ENCODE data around the gene TCOF1. TPM values are rescaled to one million over a fixed set of nuclear protein-coding genes. Genes with fewer than 3 reads are reported as not detected.
"Not testable (repeated sequence)": the region's sequence is repeated elsewhere in the genome, so short reads cannot be mapped to it uniquely, and the experiment has no call there.

TCOF1 gene
- total RNA-seq, 2 donors from 2014 or later, result 23.4 to 47.0 TPM

- ATAC-seq (ENCODE audit: insufficient number of reproducible peaks, low FRiP score, low read depth), result no peak
- H3K9me3 ChIP-seq, result no peaks in the 10 kb centered on the region
- no peak for TF ChIP-seq CTCF (IDR thresholded peaks at IDR 0.05)
- peak; percentile 42 for DNase-seq (ENCODE audit: low spot score)
- H3K4me1 ChIP-seq (ENCODE audit: control insufficient read depth in 1 of 2, low read depth in 2 of 2), result peaks cover 5 to 22% of the 10 kb centered on the region in 2 donors
- no peaks in the 10 kb centered on the region for H3K36me3 ChIP-seq
- H3K27me3 ChIP-seq (replicated peaks; ENCODE audit: insufficient read depth), result no peaks in the 10 kb centered on the region
- peak within 1 kb of the TSS; percentile 72 for H3K4me3 ChIP-seq
- peak within 1 kb of the TSS; percentile 69 to 86 for H3K27ac ChIP-seq
These were observed 55.0 kb downstream of the TCOF1 start, which contains the start of gene CD74 for GRCh38 chr5:150412319-150413175. CD74 (minus strand) TSS chr5:150412910; CDS start chr5:150412749, 161 bp downstream.

GRCh38 chr5:150413176-150413901, 55.8 kb downstream of the TCOF1 start:
- H3K36me3 ChIP-seq, result no peaks in the 10 kb centered on the region
- ATAC-seq (ENCODE audit: insufficient number of reproducible peaks, low FRiP score, low read depth) (no peak), DNase-seq (ENCODE audit: low spot score) (no peak)
- H3K4me3 ChIP-seq, result peak overlapping the region; percentile 72
- peak overlapping the region; percentile 69 to 86 for H3K27ac ChIP-seq
- TF ChIP-seq CTCF (IDR thresholded peaks at IDR 0.05), result no peak
- H3K4me1 ChIP-seq (ENCODE audit: control insufficient read depth in 1 of 2, low read depth in 2 of 2), result peaks cover 5 to 22% of the 10 kb centered on the region in 2 donors
- no peaks in the 10 kb centered on the region for H3K9me3 ChIP-seq
- no peaks in the 10 kb centered on the region for H3K27me3 ChIP-seq (replicated peaks; ENCODE audit: insufficient read depth)

DNA sequence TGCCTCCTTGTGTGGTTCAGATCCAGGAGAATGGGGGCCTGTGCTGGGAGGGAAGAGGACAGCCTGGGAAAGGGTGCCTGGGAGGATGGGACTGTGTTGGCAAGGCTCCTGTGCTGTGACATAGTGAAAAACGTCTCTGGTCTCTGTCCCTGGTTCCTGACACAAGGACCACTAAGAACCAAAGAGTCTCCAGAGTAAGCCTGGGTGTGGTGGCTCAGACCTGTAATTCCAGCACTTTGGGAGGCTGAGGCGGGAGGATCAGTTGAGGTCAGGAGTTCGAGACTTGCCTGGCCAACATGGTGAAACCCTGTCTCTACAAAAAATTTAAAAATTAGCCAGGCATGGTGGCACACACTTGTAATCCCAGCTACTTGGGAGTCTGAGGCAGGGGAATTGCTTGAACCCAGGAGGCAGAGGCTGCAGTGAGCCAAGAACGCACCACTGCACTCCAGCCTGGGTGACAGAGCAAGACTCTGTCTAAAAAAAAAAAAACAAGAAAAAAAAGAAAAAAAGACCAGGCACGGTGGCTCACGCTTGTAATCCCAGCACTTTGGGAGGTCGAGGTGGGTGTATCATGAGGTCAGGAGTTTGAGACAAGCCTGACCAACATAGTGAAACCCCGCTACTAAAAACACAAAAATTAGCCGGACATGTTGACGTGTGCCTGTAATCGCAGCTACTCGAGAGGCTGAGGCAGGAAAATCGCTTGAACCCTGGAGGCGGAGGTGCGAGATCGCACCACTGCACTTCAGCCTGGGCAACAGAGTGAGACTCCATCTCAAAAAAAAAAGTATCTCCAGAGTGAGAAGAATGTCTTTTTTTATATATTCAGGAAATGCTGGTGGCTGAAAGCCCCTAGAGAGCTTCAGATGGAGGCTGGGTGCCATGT, 56.6 kb downstream of the TCOF1 start:
- H3K27me3 ChIP-seq (replicated peaks; ENCODE audit: insufficient read depth); H3K36me3 ChIP-seq; H3K9me3 ChIP-seq; H3K4me3 ChIP-seq; DNase-seq (ENCODE audit: low spot score); ATAC-seq (ENCODE audit: insufficient number of reproducible peaks, low FRiP score, low read depth): not testable (repeated sequence)
- H3K4me1 ChIP-seq (ENCODE audit: control insufficient read depth in 1 of 2, low read depth in 2 of 2), result peaks cover 5 to 22% of the 10 kb centered on the region in 2 donors
- peak overlapping the region; percentile 69 to 86 for H3K27ac ChIP-seq

DNA sequence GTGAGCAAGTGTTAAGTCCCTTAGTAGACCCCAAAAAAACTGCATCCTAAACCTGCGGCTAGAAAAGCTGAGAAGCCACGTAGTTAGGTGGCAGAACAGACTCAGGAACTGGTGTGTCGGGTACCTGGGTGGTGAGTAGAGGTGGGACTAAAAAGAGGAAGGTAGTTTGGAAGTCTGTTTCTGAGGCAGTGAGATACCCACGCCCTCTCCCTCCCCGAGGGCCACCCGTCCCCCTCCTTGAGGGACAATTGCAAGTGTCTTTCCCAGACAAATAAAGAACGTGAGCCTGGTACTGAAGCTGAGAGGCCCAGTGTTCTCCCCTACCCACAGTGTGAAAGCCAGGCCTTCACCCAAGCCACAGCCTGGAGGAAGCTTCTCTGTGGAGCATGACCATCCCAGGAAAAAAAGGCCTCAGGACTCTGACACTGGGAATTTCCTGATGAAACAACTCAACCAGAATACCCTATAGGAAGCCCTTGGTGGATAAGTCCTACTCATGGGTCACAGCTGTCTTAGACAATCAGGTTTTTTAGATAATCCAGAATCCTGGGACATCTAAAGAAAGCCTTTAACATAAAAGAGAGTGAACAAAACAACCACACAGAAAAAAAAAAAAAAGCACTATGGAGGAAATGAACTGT, 62.3 kb downstream of the TCOF1 start:
- H3K27ac ChIP-seq, result no peak overlapping the region
- no peak for ATAC-seq (ENCODE audit: insufficient number of reproducible peaks, low FRiP score, low read depth)
- no peak for TF ChIP-seq CTCF (IDR thresholded peaks at IDR 0.05)

DNA sequence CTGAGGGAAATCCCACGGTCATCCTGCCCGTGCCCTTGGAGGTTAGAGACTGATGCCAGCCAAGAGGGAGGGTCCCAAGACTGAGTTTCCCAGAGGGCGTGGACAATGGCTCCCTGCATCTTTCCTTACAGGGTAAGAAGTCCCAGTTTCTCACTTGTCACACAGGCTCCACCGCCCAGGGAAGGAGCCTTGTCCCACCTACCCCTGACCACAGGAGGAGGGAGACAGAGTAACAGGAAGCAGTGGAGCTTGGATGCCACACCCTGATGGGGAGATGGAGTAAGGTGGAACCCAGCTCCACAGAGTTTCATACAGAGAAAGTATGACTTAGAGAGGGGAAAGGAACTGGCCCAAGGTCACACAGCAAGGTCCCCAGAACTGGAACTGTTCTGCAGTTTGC, 64.6 kb downstream of the TCOF1 start:
- no peak overlapping the region for H3K27ac ChIP-seq
- ATAC-seq (ENCODE audit: insufficient number of reproducible peaks, low FRiP score, low read depth) (no peak), DNase-seq (ENCODE audit: low spot score) (no peak)
- no peak overlapping the region for H3K4me3 ChIP-seq
- no peaks in the 10 kb centered on the region for H3K9me3 ChIP-seq
- no peaks in the 10 kb centered on the region for H3K36me3 ChIP-seq
- no peaks in the 10 kb centered on the region for H3K27me3 ChIP-seq (replicated peaks; ENCODE audit: insufficient read depth)
- TF ChIP-seq CTCF (IDR thresholded peaks at IDR 0.05), result no peak
- H3K4me1 ChIP-seq (ENCODE audit: control insufficient read depth in 1 of 2, low read depth in 2 of 2), result no peaks in the 10 kb centered on the region

More for the DNA sequence above, 62.3 kb downstream of the TCOF1 start:
- Histone ChIP-seq H3K36me3 (no peaks in the 10 kb centered on the region), H3K9me3 (no peaks in the 10 kb centered on the region), H3K4me3 (no peak overlapping the region), H3K27me3 (replicated peaks; ENCODE audit: insufficient read depth) (no peaks in the 10 kb centered on the region), H3K4me1 (ENCODE audit: control insufficient read depth in 1 of 2, low read depth in 2 of 2) (no peaks in the 10 kb centered on the region)
- no peak for DNase-seq (ENCODE audit: low spot score)

Data from thoracic aorta (tissue), 2 donors.